ENCODE data around the gene COX6A2.

COX6A2 gene

GRCh38 chr16:31428279-31428597 is at the start of gene COX6A2:
Gene COX6A2, minus strand, starts transcription at chr16:31428360. Its CDS starts 35 bp downstream, at chr16:31428325.
- DNase-seq = no peak

DNA sequence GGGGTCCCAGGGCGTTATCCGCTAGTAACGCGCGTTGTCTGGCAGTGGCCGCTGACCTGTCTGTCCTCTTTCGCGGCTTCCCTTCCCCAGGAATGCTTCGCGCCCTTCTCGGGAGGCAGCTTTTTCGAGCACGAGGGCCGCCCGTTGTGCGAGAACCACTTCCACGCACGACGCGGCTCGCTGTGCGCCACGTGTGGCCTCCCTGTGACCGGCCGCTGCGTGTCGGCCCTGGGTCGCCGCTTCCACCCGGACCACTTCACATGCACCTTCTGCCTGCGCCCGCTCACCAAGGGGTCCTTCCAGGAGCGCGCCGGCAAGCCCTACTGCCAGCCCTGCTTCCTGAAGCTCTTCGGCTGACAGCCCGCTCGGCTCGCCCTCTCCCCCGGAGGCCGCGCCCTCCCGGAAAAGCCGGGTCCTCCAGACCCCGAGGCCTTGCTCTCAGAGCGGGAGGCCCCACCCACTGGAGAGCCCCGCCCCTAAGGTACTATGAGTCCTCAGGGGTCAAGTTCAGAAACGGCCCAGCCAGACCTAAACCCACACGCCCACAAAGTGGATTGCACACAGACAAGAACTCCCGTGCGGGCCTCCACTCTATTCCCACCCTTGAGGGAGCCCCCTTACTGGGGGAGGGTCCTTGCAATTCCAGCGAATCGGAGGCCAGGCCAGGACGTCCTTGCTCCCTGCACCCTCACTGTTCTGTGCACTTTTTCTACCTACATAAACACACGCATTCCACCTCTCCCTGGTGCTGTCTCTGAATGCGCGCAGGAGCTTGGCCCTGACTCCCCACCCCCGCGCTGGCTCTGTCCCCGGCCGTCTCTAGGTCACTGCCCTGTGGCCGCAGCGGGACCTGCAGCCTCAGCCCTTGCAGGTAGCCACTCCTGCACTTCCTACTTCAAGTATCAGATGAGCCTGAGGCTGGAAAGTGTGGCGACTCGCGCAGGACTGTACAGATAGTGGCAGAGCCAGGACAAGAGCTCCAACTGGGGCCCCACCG is 49.4 kb upstream of the COX6A2 start:
- DNase-seq = no peak

GRCh38 chr16:31476303-31477219 is 48.4 kb upstream of the COX6A2 start:
- DNase-seq = no peak

DNA sequence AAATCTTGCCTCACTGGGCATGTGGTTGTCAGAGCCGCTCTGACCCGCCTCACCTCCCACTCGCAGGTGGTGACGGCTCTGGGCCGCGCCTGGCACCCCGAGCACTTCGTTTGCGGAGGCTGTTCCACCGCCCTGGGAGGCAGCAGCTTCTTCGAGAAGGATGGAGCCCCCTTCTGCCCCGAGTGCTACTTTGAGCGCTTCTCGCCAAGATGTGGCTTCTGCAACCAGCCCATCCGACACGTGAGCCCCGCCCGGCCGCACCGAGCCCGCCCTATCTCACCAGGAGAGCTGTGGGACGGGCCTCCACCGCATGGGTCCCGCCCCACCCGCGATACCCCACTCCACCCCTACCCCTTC is 47.8 kb upstream of the COX6A2 start:
- no peak for DNase-seq

DNA sequence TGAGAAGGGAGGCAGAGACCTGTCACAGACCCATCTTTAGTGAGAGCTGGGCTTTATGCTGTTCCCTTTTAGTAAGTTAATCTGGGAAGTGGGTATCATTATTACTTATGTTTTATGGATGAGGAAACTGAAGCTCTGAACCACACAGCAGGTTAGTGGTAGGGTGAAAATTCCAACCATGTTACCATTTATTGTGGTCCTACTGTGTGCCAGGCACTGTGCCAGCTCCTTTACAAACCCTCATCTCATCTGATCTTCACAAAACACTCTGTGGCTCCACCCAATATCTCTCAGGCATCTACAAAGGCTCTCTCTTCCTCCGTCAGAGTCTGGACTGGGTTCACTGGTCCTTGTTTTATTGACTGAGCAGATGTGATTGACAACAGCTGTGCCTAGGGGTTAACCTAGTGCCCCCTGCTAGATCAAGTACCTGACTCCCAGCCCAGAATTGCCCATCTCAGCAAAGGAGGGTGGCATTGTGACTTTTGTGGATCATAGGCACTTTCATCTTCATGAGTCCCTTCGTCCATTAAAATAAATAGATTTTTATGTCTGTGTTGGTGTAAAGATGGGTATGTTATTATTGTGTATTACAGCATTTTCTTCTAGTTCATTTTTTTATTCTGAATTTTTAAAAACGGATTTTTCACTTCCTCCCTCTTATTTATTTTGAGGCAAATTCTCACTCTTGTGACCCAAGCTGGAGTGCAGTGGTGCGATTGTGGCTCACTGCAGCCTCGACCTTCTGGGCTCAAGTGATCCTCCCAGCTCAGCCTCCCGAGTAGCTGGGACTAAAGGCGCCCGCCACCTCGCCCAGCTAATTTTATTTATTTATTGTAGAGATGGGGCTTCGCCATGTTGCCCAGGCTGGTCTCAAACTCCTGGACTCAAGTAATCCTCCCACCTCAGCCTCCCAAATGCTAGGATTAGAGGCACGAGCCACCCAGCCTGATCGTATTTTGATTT is 46.9 kb upstream of the COX6A2 start:
- no peak for DNase-seq

GRCh38 chr16:31474173-31474714 is 46.1 kb upstream of the COX6A2 start:
- DNase-seq = no peak

GRCh38 chr16:31473264-31473984 is 45.3 kb upstream of the COX6A2 start:
- DNase-seq = no peak

- peak; percentile 77 for DNase-seq
Measured at GRCh38 chr16:31472709-31473203, 44.6 kb upstream of the COX6A2 start.

DNA sequence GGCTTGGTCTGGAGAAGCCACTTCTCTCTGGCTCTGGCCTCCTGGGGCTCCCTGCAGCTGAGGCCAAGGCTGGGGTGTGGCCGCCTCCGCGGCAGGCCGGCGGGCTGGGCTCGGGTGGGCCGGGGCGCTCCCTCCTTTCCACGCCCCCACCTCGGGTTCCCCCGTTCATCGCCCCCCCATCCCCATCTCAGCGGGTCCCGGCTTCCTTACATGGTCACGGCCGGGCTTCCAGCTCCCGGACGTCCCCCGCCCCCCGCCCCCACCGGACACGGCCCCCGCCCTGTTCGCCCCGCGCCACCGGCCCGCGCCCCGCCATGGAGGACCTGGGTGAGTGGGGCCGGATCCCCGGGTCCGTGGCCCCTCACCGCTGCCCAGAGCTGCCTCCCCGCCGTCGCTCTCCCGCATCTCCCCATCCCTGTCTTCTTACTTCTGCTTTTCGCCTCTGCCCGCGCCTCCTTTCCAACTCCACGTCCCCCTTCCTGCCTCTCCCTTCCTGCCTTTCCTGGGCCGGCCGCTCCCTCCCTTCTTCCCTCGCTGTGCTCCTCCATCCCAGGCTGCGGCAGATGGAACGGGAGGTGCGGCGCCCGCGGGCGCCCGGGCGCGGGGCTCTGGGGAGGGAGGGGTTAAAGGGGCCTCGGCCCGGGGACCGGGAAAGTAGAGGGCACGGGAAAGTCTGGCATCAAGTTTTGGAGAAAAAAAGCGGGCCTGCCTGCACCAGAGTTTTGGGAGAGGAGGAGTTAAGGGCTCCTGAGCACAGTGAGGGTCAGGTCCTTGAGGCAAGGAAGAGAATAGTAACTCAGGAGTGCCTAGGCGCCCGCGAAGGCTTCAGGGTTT is 43.9 kb upstream of the COX6A2 start, which contains the start of gene TGFB1I1:
TGFB1I1 (plus strand) TSS at position 278 of the 834 bp plus-strand sequence; CDS start at position 315, 37 bp downstream.
- DNase-seq = peak; percentile 36

GRCh38 chr16:31471241-31471874 is 43.2 kb upstream of the COX6A2 start:
- no peak for DNase-seq

- no peak for DNase-seq
Measured at GRCh38 chr16:31470615-31471014, 42.5 kb upstream of the COX6A2 start.

DNA sequence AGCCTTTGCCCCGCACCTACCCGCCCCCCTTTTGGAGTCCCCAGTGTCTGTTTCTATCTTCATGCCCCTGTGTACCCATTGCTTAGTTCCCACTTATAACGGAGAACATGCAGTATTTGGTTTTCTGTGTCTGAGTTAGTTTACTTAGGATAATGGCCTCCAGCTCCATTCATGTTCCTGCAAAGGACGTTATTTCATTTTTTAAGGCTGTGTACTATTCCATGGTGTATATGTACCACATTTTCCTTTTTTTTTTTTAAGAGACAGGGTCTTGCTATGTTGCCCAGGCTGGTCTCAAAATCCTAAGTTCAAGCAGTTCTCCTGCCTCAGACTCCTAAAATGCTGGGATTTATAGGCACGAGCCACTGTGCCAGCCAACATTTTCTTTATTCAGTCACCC is 39.7 kb upstream of the COX6A2 start:
- no peak for DNase-seq

DNA sequence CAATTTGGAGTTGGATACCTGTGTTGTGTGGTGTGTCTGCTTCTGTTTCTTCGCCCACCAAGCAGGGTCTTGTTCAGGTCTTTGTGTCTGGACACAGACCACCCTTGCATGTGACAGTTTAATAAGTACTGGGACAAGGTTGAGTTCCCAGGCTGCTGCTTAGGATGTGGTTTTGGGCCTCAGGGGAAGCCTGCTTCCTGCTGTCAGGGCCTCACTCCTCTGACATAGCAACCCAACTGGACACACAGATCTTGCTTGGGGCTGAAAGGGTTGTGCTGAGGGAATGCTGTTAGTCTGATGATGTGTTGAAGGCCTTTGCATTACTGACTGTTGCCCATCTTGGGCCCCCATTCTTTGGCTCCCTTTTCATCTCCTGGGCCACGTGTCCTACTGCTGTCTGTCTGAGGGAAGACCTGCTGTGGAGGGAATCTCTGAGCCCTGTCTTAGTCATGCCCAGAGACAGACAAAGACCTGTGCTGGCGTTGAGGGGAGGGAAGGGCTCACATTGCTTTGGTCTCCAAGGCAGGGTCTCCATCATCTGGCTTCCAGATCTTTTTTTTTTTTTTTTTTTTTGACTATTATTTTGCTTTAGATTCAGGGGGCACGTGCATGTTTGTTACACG is 39.1 kb upstream of the COX6A2 start:
- DNase-seq = no peak

GRCh38 chr16:31466381-31466841 is 38.3 kb upstream of the COX6A2 start:
- no peak for DNase-seq

DNA sequence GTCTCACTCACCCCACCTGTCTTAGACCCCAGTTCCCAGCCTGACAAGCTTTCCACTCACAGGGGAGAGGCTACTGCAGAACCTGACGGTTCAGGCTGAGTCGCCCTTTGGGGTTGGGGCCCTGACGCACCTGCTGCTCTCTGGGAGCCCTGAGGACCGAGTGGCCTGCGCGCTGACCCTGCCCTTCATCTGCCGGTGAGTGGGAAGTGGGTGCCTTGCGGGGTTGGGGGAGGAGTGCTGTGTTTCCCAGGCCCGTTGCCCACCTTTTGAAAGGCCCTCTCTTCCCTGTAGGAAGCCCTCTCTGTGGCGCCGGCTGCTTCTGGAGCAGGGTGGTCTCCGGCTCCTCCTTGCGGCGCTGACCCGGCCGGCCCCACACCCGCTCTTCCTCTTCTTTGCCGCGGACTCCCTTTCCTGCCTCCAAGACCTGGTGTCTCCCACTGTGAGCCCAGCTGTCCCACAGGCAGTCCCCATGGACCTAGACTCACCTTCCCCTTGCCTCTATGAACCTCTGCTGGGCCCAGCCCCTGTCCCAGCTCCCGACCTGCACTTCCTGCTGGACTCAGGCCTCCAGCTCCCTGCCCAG is 37.7 kb upstream of the COX6A2 start:
- no peak for DNase-seq

GRCh38 chr16:31464781-31465260 is 36.7 kb upstream of the COX6A2 start:
- no peak for DNase-seq

- DNase-seq = no peak
Measured at GRCh38 chr16:31464348-31464769, 36.2 kb upstream of the COX6A2 start.

Data from kidney glomerular epithelial cell (primary cell).